Measurements from ENCODE around the gene NEXMIF. TPM values are rescaled to one million over a fixed set of nuclear protein-coding genes. Genes with fewer than 3 reads are reported as not detected.
"Not testable (repeated sequence)": the region's sequence is repeated elsewhere in the genome, so short reads cannot be mapped to it uniquely, and the experiment has no call there.

Gene NEXMIF
- 1.6 TPM for total RNA-seq

GRCh38 chrX:74925225-74926088, at the start of gene NEXMIF:
NEXMIF (minus strand) TSS chrX:74925452.
- no peaks in the 10 kb centered on the region for H3K4me1 ChIP-seq (ENCODE audit: insufficient read depth, low read length)
- H3K9me3 ChIP-seq (ENCODE audit: low read depth, low read length) = no peaks in the 10 kb centered on the region
- H3K4me3 ChIP-seq (ENCODE audit: low read length) = peak within 1 kb of the TSS; percentile 20
- peaks cover 17% of the 10 kb centered on the region for H3K27me3 ChIP-seq (ENCODE audit: insufficient read depth, low read length)

DNA sequence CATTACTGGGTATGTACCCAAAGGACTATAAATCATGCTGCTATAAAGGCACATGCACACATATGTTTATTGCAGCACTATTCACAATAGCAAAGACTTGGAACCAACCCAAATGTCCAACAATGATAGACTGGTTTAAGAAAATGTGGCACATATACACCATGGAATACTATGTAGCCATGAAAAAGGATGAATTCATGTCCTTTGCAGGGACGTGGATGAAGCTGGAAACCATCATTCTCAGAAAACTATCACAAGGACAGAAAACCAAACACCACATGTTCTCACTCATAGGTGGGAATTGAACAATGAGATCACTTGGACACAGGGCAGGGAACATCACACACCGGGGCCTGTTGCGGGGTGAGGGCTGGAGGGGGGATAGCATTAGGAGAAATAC, 36.7 kb upstream of the NEXMIF start:
- not testable (repeated sequence) for H3K9me3 ChIP-seq (ENCODE audit: low read depth, low read length); H3K27me3 ChIP-seq (ENCODE audit: insufficient read depth, low read length); H3K4me3 ChIP-seq (ENCODE audit: low read length); H3K4me1 ChIP-seq (ENCODE audit: insufficient read depth, low read length)

DNA sequence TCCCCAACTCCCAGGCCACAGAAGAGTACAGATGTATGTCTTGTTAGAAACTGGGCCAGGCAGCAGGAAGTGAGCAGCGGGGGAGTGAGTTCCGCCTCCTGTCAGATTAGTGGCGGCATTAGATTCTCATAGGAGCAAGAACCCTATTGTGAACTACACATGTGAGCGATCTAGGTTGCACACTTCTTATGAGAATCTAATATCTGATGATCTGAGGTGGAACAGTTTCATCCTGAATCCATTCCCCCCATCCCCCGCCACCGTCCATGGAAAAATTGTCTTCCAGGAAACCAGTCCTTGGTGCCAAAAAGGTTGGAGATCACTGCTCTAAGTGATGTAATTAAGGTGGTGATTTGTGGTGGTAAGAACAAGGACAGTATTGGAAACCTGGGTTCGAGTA, 24.5 kb upstream of the NEXMIF start:
- Histone ChIP-seq H3K4me1 (ENCODE audit: insufficient read depth, low read length) (no peaks in the 10 kb centered on the region), H3K4me3 (ENCODE audit: low read length) (no peak overlapping the region), H3K9me3 (ENCODE audit: low read depth, low read length) (no peaks in the 10 kb centered on the region), H3K27me3 (ENCODE audit: insufficient read depth, low read length) (no peaks in the 10 kb centered on the region)

- no peaks in the 10 kb centered on the region for H3K9me3 ChIP-seq (ENCODE audit: low read depth, low read length)
- H3K27me3 ChIP-seq (ENCODE audit: insufficient read depth, low read length) = no peaks in the 10 kb centered on the region
- no peak overlapping the region for H3K4me3 ChIP-seq (ENCODE audit: low read length)
- H3K4me1 ChIP-seq (ENCODE audit: insufficient read depth, low read length) = no peaks in the 10 kb centered on the region
Measured at GRCh38 chrX:74940414-74940813, 15.2 kb upstream of the NEXMIF start.

- no peak overlapping the region for H3K4me3 ChIP-seq (ENCODE audit: low read length)
- no peaks in the 10 kb centered on the region for H3K9me3 ChIP-seq (ENCODE audit: low read depth, low read length)
Measured at GRCh38 chrX:74931214-74931613, 6.0 kb upstream of the NEXMIF start.

GRCh38 chrX:74924449-74925224, 615 bp downstream of the NEXMIF start:
- Histone ChIP-seq H3K4me3 (ENCODE audit: low read length) (peak overlapping the region; percentile 20), H3K4me1 (ENCODE audit: insufficient read depth, low read length) (no peaks in the 10 kb centered on the region), H3K27me3 (ENCODE audit: insufficient read depth, low read length) (peaks cover 17% of the 10 kb centered on the region), H3K9me3 (ENCODE audit: low read depth, low read length) (no peaks in the 10 kb centered on the region)

More at GRCh38 chrX:74931214-74931613, 6.0 kb upstream of the NEXMIF start:
- Histone ChIP-seq H3K27me3 (ENCODE audit: insufficient read depth, low read length) (peaks cover 1% of the 10 kb centered on the region), H3K4me1 (ENCODE audit: insufficient read depth, low read length) (no peaks in the 10 kb centered on the region)

DNA sequence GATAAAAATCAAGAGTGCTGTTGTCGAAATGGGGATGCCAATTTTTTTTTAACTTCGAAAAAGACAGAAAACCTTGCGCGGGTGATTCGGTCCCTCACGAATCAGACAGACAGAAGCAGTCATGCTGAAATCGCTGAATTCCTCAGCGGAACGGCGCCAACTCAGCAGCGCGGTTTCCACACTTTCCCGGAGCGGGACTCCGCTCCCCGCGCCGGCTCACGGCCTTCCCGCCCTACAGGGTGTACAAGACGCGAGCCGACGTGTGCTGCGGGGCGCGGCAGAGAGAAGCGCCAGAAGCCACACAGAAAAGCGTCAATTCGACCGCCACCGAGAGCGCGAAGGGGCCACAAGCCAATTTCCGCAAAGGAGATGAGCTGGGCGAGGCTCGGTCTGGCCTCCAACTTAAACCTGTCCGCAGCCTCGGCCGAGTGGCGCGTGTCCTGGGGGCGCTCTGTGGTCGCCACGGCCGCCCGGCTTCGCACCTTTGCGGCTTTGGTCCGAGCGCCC, 1.3 kb downstream of the NEXMIF start:
- H3K27me3 ChIP-seq (ENCODE audit: insufficient read depth, low read length) = peaks cover 17% of the 10 kb centered on the region
- no peaks in the 10 kb centered on the region for H3K9me3 ChIP-seq (ENCODE audit: low read depth, low read length)
- no peaks in the 10 kb centered on the region for H3K4me1 ChIP-seq (ENCODE audit: insufficient read depth, low read length)
- H3K4me3 ChIP-seq (ENCODE audit: low read length) = peak overlapping the region; percentile 20

DNA sequence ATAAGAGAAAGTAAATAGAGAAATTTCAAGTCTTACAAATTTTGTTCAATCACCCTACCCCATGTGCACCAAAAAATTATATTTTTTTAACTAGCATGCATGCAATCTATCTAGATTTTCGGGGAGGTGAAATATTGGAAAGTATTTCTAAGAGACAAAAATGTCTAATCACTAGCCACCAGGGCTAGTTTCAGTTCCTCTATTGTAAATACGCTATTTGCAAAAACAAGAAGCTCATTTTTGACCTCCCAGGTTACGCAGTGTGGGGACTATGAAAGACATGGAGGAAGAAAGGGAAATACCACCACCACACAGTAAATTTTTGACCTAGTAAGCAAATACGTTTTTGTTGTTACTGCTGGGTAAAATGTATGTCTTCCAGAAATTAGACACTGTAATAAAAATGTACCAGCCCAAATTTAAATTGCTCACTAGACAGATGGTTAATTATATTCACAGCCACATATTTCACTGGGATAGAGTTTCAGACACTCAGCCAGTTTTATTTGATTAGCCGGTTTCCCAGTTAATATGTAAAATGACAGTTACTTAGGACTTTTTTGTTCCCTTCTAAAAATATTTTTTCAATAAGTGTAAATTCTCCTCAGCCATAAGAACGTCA, 2.2 kb downstream of the NEXMIF start:
- H3K4me3 ChIP-seq (ENCODE audit: low read length) = no peak overlapping the region
- H3K4me1 ChIP-seq (ENCODE audit: insufficient read depth, low read length) = no peaks in the 10 kb centered on the region
- H3K27me3 ChIP-seq (ENCODE audit: insufficient read depth, low read length) = peaks cover 17% of the 10 kb centered on the region
- no peaks in the 10 kb centered on the region for H3K9me3 ChIP-seq (ENCODE audit: low read depth, low read length)

GRCh38 chrX:74911494-74911893, 13.8 kb downstream of the NEXMIF start:
- no peaks in the 10 kb centered on the region for H3K4me1 ChIP-seq (ENCODE audit: insufficient read depth, low read length)
- H3K9me3 ChIP-seq (ENCODE audit: low read depth, low read length) = no peaks in the 10 kb centered on the region
- H3K4me3 ChIP-seq (ENCODE audit: low read length) = no peak overlapping the region
- H3K27me3 ChIP-seq (ENCODE audit: insufficient read depth, low read length) = no peaks in the 10 kb centered on the region

- no peaks in the 10 kb centered on the region for H3K4me1 ChIP-seq (ENCODE audit: insufficient read depth, low read length)
- no peaks in the 10 kb centered on the region for H3K27me3 ChIP-seq (ENCODE audit: insufficient read depth, low read length)
- H3K9me3 ChIP-seq (ENCODE audit: low read depth, low read length) = no peaks in the 10 kb centered on the region
- H3K4me3 ChIP-seq (ENCODE audit: low read length) = no peak overlapping the region
Measured at GRCh38 chrX:74906417-74906816, 18.8 kb downstream of the NEXMIF start.

- Histone ChIP-seq H3K4me1 (ENCODE audit: insufficient read depth, low read length) (no peaks in the 10 kb centered on the region), H3K9me3 (ENCODE audit: low read depth, low read length) (no peaks in the 10 kb centered on the region), H3K4me3 (ENCODE audit: low read length) (no peak overlapping the region), H3K27me3 (ENCODE audit: insufficient read depth, low read length) (no peaks in the 10 kb centered on the region)
Measured at GRCh38 chrX:74902806-74903205, 22.4 kb downstream of the NEXMIF start.

DNA sequence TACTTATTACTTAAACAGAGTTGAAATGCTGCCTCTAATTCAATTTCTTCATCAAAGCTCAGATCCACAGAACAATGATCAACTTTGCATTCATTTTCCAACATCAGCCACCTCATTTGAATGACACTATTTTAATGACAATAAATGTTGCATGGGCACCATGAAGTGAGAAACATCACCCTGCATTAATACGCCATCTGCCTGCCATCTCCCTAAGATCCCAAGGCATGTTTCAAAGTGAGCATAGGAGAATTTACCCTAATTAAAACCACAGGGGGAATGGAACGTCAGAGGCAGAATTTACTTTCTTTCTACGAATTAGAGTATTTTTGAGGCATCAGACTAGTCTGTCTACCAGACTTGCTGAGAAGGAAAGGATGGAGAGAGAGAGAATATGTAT, 32.7 kb downstream of the NEXMIF start:
- Histone ChIP-seq H3K4me1 (ENCODE audit: insufficient read depth, low read length) (no peaks in the 10 kb centered on the region), H3K27me3 (ENCODE audit: insufficient read depth, low read length) (no peaks in the 10 kb centered on the region), H3K9me3 (ENCODE audit: low read depth, low read length) (no peaks in the 10 kb centered on the region), H3K4me3 (ENCODE audit: low read length) (no peak overlapping the region)

GRCh38 chrX:74890676-74891430, 34.4 kb downstream of the NEXMIF start:
- Histone ChIP-seq H3K4me1 (ENCODE audit: insufficient read depth, low read length) (no peaks in the 10 kb centered on the region), H3K9me3 (ENCODE audit: low read depth, low read length) (no peaks in the 10 kb centered on the region)

DNA sequence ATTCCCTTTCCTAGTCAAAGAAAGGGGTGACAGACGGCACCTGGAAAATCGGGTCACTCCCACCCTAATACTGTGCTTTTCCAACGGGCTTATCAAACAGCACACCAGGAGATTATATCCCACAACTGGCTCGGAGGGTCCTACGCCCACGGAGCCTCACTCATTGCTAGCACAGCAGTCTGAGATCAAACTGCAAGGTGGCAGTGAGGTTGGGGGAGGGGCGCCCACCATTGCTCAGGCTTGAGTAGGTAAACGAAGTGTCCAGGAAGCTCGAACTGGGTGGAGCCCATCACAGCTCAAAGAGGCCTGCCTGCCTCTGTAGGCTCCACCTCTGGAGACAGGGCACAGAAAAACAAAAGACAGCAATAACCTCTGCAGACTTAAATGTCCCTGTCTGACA, 42.9 kb downstream of the NEXMIF start:
- not testable (repeated sequence) for H3K4me1 ChIP-seq (ENCODE audit: insufficient read depth, low read length); H3K9me3 ChIP-seq (ENCODE audit: low read depth, low read length); H3K4me3 ChIP-seq (ENCODE audit: low read length); H3K27me3 ChIP-seq (ENCODE audit: insufficient read depth, low read length)

More at GRCh38 chrX:74890676-74891430, 34.4 kb downstream of the NEXMIF start:
- Histone ChIP-seq H3K27me3 (ENCODE audit: insufficient read depth, low read length) (no peaks in the 10 kb centered on the region), H3K4me3 (ENCODE audit: low read length) (no peak overlapping the region)
